Measurements from ENCODE around the gene DGKG. TPM values are rescaled to one million over a fixed set of nuclear protein-coding genes. Genes with fewer than 3 reads are reported as not detected.

The DGKG gene
- total and polyA plus RNA-seq, 4 donors, result 0.84 to 7.8 (median 1.7) TPM

DNA sequence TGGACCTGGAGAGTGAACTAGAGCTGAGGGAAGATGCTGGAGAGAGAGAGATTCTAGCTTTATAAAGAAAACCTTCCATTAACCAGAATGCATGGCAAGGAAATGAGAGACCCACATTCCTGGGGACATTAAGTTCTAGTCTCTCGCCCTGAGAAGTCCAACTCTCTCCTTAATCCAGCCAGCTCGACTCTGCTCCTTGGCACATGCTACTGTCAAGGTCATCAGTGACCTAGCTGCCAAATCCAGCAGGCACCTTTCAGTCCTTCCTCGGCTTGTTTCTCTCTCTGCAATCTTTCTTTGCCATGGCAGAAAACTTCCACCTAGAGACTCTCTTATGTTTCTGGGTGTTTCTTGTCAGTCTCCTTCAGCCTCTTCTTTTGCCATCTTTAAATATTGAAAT lies 40.3 kb downstream of the DGKG start:
- Histone ChIP-seq H3K4me1 (ENCODE audit: control insufficient read depth in 4 of 4, insufficient read depth in 4 of 4, low read length in 3 of 4) (no peaks in the 10 kb centered on the region), H3K9me3 (ENCODE audit: control insufficient read depth in 4 of 4, low read length in 3 of 4) (no peaks in the 10 kb centered on the region), H3K9ac (ENCODE audit: low read depth in 1 of 2, low read length in 2 of 2) (no peak overlapping the region), H3K36me3 (ENCODE audit: control insufficient read depth in 4 of 4, insufficient read depth in 3 of 4, low read depth in 1 of 4, low read length in 3 of 4) (no peaks in the 10 kb centered on the region), H3K27me3 (ENCODE audit: control insufficient read depth in 4 of 4, insufficient read depth in 4 of 4, low read length in 3 of 4) (no peaks in the 10 kb centered on the region), H3K27ac (ENCODE audit: low read depth in 1 of 2, low read length in 2 of 2) (no peak overlapping the region), H3K4me3 (ENCODE audit: low read depth in 1 of 3, low read length in 3 of 3) (no peak overlapping the region)
- 89% methylated on average over 3 of the region's 3 CpGs for WGBS
- DNase-seq (ENCODE audit: low spot score), result no peak
- TF ChIP-seq RXRA (IDR thresholded peaks at IDR 0.05) (no peak), FOXA1 (IDR thresholded peaks at IDR 0.05) (no peak), SP1 (IDR thresholded peaks at IDR 0.05) (no peak), MAX (IDR thresholded peaks at IDR 0.05) (no peak), GABPA (IDR thresholded peaks at IDR 0.05 in 1 of 2, conservative IDR thresholded peaks at IDR 0.05 in 1 of 2) (no peak), EGR1 (IDR thresholded peaks at IDR 0.05; ENCODE audit: low read depth in 2 of 2) (no peak), YY1 (IDR thresholded peaks at IDR 0.05) (no peak), HNF4G (IDR thresholded peaks at IDR 0.05) (no peak), HNF4A (conservative IDR thresholded peaks at IDR 0.05) (no peak), NR2F2 (IDR thresholded peaks at IDR 0.05) (no peak), JUND (IDR thresholded peaks at IDR 0.05) (no peak), TAF1 (conservative IDR thresholded peaks at IDR 0.05) (no peak), FOXA2 (IDR thresholded peaks at IDR 0.05) (no peak), ZBTB33 (IDR thresholded peaks at IDR 0.05) (no peak), RAD21 (IDR thresholded peaks at IDR 0.05) (no peak)
- TF ChIP-seq, protein P1, sequence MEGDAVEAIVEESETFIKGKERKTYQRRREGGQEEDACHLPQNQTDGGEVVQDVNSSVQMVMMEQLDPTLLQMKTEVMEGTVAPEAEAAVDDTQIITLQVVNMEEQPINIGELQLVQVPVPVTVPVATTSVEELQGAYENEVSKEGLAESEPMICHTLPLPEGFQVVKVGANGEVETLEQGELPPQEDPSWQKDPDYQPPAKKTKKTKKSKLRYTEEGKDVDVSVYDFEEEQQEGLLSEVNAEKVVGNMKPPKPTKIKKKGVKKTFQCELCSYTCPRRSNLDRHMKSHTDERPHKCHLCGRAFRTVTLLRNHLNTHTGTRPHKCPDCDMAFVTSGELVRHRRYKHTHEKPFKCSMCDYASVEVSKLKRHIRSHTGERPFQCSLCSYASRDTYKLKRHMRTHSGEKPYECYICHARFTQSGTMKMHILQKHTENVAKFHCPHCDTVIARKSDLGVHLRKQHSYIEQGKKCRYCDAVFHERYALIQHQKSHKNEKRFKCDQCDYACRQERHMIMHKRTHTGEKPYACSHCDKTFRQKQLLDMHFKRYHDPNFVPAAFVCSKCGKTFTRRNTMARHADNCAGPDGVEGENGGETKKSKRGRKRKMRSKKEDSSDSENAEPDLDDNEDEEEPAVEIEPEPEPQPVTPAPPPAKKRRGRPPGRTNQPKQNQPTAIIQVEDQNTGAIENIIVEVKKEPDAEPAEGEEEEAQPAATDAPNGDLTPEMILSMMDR (IDR thresholded peaks at IDR 0.05; ENCODE audit: low read depth, low read length, missing input control), result no peak
- TF ChIP-seq, protein P2, sequence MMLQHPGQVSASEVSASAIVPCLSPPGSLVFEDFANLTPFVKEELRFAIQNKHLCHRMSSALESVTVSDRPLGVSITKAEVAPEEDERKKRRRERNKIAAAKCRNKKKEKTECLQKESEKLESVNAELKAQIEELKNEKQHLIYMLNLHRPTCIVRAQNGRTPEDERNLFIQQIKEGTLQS (IDR thresholded peaks at IDR 0.05), result no peak
- TF ChIP-seq, protein P3, sequence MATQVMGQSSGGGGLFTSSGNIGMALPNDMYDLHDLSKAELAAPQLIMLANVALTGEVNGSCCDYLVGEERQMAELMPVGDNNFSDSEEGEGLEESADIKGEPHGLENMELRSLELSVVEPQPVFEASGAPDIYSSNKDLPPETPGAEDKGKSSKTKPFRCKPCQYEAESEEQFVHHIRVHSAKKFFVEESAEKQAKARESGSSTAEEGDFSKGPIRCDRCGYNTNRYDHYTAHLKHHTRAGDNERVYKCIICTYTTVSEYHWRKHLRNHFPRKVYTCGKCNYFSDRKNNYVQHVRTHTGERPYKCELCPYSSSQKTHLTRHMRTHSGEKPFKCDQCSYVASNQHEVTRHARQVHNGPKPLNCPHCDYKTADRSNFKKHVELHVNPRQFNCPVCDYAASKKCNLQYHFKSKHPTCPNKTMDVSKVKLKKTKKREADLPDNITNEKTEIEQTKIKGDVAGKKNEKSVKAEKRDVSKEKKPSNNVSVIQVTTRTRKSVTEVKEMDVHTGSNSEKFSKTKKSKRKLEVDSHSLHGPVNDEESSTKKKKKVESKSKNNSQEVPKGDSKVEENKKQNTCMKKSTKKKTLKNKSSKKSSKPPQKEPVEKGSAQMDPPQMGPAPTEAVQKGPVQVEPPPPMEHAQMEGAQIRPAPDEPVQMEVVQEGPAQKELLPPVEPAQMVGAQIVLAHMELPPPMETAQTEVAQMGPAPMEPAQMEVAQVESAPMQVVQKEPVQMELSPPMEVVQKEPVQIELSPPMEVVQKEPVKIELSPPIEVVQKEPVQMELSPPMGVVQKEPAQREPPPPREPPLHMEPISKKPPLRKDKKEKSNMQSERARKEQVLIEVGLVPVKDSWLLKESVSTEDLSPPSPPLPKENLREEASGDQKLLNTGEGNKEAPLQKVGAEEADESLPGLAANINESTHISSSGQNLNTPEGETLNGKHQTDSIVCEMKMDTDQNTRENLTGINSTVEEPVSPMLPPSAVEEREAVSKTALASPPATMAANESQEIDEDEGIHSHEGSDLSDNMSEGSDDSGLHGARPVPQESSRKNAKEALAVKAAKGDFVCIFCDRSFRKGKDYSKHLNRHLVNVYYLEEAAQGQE (IDR thresholded peaks at IDR 0.05), result no peak

Data from liver (tissue), 9 donors.